Measurements from ENCODE around the gene DLL1.
A peak's percentile ranks its signal among the peaks of the same experiment; 100 is the strongest.

Gene DLL1

DNA sequence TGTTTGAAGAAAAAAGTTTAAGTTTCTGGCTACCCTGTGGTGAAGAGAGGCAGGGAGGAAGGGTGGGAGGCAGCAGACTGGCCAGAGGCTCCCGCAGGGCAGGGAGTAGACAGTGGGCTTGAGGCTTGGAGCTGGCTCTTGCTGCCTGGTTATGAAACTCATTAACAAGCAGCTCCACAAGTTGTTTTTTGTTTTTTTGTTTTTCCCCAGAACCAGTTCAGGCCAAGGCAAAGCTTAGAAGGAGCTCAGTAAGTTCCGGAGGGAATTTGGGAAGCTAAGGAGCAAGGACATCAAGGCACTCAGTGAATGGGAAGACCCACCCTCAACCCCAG lies 4.0 kb downstream of the DLL1 start:
- no peak for DNase-seq (ENCODE audit: low read depth in 2 of 2)
- TF ChIP-seq, protein P1, sequence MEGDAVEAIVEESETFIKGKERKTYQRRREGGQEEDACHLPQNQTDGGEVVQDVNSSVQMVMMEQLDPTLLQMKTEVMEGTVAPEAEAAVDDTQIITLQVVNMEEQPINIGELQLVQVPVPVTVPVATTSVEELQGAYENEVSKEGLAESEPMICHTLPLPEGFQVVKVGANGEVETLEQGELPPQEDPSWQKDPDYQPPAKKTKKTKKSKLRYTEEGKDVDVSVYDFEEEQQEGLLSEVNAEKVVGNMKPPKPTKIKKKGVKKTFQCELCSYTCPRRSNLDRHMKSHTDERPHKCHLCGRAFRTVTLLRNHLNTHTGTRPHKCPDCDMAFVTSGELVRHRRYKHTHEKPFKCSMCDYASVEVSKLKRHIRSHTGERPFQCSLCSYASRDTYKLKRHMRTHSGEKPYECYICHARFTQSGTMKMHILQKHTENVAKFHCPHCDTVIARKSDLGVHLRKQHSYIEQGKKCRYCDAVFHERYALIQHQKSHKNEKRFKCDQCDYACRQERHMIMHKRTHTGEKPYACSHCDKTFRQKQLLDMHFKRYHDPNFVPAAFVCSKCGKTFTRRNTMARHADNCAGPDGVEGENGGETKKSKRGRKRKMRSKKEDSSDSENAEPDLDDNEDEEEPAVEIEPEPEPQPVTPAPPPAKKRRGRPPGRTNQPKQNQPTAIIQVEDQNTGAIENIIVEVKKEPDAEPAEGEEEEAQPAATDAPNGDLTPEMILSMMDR (IDR thresholded peaks at IDR 0.05; ENCODE audit: low read depth, low read length) = no peak
- no peak overlapping the region for H3K4me3 ChIP-seq (replicated peaks in 1 of 2; ENCODE audit: low read depth in 2 of 2, low read length in 2 of 2)

DNA sequence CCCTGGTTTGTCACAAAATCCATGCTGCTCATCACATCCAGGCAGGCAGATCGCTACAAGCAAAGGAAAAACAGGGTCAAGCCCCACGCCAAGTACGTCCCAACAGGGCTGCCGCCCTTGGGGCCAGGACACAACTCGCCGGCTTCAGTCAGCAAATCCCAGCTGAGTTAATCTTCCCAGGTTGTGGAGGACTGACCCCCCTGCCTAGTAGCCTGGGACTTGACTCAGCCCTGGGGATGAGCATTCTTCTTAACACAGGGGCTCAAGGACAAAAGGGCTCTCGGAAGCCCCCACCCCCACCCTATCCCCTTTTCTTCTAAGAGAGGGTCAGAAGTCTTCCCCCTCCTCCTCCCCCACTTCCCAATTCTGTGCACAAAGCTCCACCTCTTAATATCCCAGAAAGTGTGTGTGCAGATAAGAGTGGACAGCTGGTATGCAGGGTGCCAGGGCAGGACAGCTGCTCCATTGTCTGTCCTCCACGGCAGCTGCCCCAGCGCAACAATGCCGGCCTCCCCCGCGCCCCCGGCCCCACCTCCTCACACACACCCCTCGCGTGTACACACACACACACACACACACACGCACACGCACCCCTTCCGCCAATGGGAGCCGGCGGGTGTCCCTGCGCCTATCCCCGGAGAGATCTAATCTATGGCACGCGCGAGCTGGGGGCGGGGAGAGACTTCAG lies 4.5 kb downstream of the DLL1 start:
- H3K4me3 ChIP-seq (replicated peaks in 1 of 2; ENCODE audit: low read depth in 2 of 2, low read length in 2 of 2) = no peak overlapping the region
- TF ChIP-seq, protein P1 (IDR thresholded peaks at IDR 0.05; ENCODE audit: low read depth, low read length) = no peak
- peak in 1 of 2 donors; percentile 78 for DNase-seq (ENCODE audit: low read depth in 2 of 2)

DNA sequence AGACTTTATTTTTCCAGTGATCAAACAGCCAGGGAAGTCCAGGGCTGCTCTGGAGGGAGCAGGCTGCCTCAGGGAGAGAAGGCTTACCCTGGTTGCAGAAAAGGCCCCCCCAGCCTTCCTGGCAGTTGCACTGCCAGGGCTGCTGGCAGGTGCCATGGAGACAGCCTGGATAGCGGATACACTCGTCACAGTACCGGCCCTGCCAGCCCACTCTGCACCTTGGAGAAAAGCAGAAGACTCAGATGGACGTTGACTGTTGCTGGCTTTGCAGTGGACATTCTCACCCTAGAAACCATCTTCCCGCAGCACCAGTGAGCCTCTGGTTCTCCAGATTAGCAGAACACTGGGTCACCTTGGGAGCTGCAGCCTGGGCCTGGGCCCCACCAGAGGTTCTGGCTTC lies 5.4 kb downstream of the DLL1 start:
- H3K4me3 ChIP-seq (replicated peaks in 1 of 2; ENCODE audit: low read depth in 2 of 2, low read length in 2 of 2) = no peak overlapping the region
- no peak for DNase-seq (ENCODE audit: low read depth in 2 of 2)
- TF ChIP-seq, protein P1 (IDR thresholded peaks at IDR 0.05; ENCODE audit: low read depth, low read length) = no peak

DNA sequence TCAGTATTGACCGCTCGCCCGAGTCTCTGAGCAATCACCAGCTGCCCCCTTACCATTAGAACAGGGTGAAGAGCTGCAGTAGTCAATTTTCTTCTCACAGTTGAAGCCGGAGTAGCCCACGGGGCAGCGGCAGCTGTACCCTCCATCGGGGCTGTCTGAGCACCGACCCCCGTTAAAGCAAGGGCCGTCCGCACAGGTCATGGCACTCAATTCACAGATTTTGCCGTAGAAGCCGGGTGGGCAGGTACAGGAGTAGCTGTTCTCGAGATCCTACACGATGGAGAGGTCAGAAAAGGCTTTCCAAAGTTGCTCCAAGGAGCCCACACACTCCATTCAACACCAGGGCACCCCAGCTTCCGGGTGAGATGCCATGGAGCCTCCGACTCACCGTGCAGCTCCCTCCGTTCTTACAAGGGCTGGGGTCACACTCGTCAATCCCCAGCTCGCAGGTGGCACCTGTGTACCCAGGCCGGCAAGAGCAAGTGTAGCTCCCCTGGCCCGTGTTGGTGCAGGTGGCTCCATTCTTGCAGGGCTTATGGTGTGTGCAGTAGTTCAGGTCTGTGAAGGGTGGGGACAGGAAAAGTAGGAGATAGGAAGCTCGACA lies 5.9 kb downstream of the DLL1 start:
- DNase-seq (ENCODE audit: low read depth in 2 of 2) = no peak
- TF ChIP-seq, protein P1 (IDR thresholded peaks at IDR 0.05; ENCODE audit: low read depth, low read length) = no peak
- H3K4me3 ChIP-seq (replicated peaks in 1 of 2; ENCODE audit: low read depth in 2 of 2, low read length in 2 of 2) = no peak overlapping the region

DNA sequence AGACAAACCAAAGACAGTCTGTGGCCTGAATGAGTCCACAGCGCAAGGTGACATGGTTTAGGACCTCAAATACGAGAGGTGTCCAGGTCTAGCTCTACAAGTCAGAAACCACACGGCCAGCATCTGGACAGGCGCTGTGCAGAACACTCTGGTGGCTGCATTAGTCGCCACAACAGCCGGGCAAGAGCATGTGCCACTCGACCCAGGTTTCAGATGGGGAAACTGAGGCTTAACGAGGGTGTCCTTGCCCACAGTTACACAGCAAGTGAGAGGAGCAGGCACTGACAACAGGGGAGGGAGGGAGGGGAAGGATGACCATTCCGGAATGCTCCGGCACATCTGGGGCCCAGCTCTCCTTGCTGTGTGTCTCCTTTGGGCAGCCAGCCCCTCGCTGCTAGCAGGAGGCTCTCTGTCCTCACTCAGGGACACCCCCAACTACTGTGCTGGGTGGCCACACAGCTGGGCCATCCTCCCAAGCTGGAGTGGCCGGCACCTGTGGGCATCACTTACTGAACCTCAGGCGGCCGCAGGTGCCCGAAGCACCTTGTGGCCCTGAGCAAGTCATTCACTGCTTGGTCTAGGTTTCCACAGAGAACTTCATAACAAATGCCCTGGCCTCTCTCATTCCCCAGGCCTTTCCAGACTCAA lies 6.6 kb downstream of the DLL1 start:
- DNase-seq (ENCODE audit: low read depth in 2 of 2) = no peak
- TF ChIP-seq, protein P1 (IDR thresholded peaks at IDR 0.05; ENCODE audit: low read depth, low read length) = no peak
- no peak overlapping the region for H3K4me3 ChIP-seq (replicated peaks in 1 of 2; ENCODE audit: low read depth in 2 of 2, low read length in 2 of 2)

DNA sequence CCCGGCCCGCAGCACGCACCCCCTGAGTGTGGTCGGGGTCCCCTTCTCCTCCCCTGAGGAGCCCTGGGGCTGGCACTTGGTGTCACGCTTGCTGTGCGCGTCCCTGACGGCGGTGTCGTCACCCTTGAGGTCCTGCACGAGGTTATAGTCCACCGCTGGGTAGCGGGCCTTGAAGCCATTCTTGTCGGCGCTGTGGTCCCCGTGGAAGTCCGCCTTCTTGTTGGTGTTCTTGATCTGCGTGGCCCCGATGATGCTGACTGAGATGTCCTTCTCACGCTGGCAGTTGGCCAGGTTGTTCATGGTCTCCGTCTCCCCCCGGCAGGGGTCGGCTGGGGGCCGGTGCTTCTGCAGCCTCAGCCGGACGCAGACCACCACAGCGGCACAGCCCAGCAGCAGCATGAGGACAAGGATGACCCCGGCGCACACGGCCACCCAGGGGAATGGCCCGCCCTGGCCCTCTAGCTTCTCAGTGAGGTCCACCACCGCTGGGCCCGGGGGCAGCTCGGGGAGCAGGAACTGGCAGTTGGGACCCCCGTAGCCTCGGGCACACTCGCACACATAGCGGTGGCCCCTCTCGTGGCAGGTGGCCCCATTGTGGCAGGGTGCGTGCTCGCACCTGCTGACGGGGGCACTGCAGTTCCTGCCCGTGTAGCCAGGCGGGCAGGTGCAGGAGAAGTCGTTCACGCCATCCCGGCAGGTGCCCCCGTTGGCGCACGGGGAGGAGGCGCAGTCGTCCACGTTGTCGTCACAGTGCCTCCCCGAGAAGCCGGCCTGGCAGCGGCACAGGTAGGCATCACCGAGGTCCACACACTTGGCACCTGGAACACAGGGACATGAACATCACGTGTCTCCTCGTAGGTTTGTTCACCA lies 7.4 kb downstream of the DLL1 start:
- no peak overlapping the region for H3K4me3 ChIP-seq (replicated peaks in 1 of 2; ENCODE audit: low read depth in 2 of 2, low read length in 2 of 2)
- DNase-seq (ENCODE audit: low read depth in 2 of 2) = no peak
- TF ChIP-seq, protein P1 (IDR thresholded peaks at IDR 0.05; ENCODE audit: low read depth, low read length) = no peak
